Activated CD4-positive, CD25-positive, alpha-beta regulatory T cell treated with anti-CD3 and anti-CD28 coated beads, Interleukin-2, amount 50 U/mL, for 24 hours (primary cell): ENCODE data around the gene PHACTR1.

Experiments used
- ATAC-seq, 2 donors: fragments of 150-1000 bp; cut with Tn5 transposase; one replicate each; pipeline ENCODE4 v1.10.0; 2021; ENCODE audit warnings: mild to moderate bottlenecking in 1 of 2, moderate library complexity in 1 of 2

PHACTR1 gene

DNA sequence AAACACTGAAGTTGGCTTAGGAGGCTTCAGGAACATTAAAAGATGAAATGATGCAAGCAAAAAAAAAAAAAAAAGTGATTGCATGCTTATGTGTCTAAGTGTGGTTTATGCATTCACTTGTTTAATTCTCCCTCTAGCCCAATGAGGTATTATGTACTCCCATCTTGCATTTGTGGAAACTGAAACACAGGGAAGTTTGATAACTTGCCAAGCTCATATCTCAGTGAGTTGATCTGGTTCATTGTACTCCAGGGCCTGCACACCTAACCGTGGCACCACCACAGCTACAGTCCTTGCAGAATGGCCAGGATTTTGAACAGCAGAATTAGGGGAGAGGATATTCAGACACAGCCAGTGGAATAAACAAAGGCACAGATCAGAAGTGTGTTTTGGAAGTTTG, 360.6 kb downstream of the PHACTR1 start:
- no peak for ATAC-seq

DNA sequence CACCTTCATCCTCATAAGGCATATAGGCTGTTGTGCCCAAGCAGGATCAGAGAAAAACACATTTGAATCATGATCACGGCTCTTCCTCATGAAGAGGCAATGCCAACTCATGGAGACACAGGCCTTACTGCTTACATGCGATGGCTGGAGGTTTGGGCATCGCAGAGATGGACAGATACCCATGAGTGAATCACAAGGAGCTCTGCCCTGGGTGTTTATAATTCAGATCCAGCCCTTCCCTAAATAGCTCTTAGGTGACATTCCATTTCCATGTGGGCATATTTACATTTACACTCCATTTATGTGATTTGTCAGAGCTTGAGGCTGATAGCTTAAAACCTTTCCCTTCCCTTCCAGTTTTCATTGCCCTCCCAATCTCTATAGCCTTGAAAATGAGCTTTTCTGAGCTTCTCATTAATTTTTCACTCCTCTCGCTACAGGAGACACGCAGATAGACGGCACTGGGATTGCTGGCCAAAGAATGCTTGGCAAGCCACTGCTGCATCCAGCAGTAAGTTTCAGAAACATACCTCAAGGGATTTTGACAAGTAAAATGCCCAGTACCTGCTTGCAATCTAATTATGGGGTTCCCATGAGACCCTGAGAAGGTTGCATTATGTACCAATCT, 362.6 kb downstream of the PHACTR1 start:
- ATAC-seq: no peak

DNA sequence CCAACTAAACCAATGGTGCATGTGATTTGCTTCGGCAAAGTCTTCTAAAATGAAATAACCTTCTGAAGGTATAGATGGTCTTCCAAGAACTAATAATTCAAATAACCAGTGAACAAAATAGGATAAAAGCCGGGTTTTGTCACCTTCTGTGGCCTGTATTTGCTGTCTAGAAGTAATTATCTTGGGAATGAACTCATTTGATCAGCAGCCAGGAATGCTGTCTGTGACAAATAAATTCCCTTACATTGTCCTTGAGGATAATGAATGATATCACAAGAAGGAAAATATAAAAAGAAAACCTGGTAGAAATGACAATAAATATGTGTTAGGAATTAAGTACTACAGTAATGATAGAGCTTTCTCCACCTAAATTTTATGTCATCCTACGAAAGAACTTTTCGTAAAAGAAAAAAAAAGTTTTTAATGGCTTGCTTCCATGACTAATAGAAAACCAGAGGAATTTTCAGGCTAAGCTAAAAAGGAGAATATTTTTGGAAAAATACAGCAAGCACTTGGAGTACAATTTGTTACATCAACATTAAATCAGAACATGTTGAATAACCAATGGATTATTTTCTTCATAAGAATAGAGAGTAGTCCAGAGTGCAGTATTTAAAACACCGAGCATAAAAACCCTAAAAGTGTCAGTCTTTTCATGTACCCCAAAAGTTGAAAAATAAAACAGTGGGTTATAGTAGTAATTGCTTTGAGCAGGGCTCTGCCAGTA, 364.1 kb downstream of the PHACTR1 start:
- no peak for ATAC-seq

DNA sequence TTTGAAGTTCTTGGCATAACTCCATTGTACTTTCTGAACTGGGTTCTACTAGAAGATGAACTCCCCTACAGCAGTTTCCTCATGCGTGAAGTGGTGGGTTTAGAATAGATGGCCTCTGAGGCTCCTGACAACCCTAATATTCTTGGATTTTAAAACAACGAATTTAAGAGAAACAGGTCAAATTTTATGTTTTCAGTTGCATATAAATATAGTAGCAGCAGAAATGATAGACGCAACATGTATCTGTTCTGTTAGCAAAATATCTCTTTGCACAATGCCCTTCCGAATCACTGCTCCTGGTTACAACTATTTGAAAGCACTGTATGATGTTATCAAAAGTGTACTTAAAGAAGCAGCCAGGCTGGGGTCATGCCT, 364.6 kb downstream of the PHACTR1 start:
- no peak for ATAC-seq

DNA sequence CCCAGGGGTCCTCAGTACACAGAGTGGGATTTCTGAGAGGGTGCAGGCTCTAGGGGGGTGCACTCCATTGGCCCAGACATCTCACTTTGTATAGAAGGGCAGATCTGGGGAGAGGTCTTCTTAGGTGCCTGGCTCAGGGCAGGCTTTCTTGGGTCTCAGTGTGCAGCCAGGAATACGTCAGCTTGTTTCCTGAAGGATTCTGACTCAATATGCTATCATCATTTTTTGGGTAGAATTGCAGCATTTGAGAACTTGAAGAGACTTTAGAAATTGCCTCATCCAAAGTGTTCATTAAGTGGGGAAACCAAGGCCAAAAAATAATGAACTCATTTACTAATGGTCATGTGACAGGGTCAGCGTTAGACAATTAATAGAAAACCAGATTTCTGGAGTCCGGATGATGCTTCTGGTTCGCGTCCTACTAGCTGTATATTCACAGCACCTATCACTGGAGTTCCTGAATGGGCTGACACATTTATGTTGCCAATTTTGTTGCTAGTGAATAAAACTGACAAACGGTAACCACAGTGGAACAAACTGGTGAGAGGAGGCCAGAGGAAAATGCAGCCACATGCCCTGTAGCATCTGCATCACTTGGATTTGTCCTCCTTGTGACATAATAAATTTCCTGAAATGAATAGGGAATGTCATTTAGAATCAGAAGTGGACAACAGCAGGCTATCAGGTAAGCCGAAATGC, 372.9 kb downstream of the PHACTR1 start:
- ATAC-seq: no peak

DNA sequence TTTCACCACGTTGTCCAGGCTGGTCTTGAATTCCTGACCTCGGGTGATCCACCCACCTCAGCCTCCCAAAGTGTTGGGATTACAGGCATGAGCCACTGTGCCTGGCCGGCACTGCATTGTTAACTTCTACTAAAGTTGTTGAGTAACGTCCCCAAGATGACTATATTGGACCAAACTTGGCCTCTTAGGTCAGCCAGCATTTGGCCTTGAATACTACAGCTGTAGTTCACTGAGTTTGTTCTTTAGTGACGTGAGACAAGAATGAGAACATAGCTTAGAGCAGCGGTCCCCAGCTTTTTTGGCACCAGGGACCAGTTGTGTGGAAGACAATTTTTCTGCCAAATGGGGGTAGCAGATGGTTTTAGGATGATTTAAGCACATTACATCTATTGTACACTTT, 374.6 kb downstream of the PHACTR1 start:
- ATAC-seq: no peak

DNA sequence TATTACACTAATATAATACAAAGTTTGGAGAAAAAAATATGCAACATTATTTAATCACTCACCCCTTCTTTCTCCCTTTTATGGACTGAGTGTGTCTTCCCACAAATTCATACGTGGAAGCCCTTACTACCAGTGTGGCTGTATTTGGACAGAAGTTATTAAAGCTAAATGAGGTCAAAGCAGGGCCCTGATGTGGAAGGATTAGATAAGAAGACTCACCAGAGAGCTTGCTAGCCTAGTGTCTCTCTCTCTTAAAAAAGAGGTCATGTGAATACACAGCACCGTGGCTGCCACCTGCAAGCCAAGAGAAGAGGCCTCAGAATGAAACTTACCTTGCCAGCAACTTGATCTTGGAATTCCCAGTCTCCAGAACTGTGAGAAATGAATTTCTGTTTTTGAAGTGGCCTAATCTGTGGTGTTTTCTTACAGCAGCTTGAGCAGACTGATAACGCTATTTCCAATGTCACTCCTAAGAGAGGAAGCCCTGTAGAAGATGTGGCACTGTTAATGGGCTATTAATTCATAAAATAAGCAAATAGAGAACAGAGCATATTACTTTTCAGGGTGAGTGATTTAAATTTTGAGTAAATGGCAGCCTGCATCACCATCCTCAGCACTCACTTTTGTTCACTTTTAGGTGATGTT, 378.3 kb downstream of the PHACTR1 start:
- ATAC-seq: no peak

DNA sequence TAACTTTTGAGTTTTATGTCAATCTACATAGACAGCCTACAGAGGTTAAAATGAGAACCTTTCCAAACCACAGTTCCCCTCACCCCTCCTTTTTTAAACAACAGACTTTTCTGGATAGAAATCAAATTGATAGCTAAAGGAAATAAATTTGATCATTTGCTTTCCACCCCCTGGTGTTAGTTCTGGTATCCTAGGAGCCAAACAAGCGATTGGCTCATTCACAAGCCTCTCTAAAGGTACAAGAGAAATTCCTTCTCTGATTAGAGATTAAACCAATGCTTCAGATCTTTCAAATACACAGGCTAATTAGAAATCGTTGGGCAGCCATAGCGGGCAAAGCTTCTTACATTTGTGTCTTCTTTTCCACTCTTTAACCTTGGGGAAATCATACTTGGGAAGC, 379.5 kb downstream of the PHACTR1 start:
- no peak for ATAC-seq

DNA sequence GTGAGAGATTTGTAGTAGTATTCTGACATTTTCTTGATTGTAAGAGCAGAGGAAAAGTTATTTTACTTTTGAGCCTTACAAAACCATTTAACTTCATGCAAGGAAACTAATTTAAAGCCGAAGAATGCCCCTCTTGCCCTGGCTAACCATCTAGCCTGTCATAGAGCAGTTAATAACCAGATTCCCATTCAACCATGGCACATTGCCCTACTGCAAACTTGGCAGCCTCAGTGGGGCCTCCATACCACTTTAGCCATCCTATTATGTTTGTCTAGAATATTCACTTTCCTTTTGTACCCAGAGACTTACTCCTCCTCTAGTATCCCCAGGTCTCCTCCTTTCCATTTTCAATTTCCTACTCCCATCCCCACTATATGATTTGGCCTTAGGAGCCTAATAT, 380.9 kb downstream of the PHACTR1 start:
- ATAC-seq: no peak

DNA sequence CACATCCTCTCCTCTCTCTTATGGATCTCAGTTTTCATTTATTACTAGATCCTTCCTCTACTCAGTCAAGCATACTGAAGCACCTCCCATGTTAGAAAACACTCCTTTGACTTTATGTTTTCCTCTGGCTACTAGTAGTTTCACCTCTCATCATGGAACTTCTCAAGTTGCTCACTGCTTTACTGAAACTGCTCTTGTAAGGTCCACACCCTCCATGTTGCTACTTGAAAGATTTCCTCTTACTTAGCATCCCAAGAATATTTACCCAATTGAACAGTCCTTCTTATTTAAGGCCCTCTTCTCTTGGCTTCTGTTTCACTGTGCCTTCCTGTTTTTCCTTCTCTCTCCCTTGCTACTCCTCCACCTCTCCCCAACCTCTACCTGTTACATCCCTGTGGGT, 381.4 kb downstream of the PHACTR1 start:
- no peak for ATAC-seq

DNA sequence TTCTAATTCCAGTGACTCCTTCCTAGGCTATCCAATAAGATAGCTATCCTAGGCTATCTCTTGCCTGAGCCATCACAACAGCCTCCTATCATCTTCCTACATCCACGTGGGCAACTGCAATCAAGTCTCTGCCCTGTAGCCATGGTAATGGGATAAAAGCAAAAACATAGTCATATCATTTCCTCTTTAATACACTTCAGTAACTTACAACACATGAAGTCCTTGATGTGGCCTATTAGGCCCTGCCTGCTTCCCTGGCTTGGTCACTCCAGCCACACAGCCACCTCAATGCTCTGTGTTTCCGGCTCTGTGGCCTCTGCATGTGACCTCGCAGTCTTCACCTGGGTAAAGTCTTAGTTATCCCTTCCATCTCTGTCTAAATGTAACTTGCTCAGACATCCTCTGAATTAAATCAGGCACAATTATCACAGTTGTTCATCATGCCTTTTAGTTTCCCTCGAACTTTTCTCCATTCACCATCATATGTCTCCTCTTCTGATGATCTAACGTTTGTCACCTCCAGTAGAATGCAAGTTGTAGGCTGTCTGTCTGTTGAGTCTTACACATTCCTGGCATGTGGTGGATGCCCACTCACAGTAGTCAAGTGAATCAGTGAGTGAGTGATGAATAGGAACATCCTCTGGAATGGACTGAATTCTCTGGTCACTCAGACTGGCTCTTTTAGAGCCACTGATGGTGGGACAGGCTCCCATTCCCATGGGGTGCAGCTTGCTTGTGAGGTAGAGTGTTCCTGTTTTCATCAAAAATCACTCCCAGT, 382.4 kb downstream of the PHACTR1 start:
- ATAC-seq: no peak

DNA sequence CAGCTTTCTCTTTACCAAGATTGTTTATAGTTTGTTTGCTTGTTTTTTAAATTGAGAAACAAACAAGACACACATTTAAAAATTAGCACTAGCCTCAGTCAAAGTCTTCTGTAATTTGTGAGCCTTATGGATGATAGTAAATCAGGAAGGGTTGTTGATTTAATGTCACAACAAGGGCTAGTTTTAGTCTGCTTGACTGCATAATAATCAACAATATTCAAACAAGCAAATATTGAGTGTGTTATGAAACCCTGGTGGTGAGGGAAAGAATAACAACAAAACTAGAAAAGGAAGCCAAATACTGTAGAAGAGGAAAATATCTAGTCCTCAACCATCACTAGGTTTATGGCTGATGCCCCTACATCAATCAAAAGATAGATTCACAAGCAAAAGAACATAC, 383.2 kb downstream of the PHACTR1 start:
- ATAC-seq: no peak

DNA sequence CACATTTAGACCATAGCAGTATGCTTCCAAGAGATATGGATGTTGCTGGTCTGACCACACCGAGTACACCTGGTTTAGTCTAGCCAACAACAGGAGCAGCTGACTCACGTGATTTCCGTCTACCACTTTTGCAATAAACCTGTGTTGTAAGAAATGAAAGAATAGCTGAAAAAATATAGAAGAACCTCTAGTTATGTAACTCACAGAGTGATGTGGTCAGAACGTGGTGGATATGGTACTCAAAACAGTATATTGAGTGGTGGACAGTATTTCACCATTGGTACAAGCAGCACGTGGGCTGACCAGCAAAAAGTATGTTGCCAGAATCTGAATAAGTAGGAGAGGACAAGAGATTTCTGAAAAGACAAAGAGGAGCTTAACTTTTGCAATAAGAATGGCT, 384.8 kb downstream of the PHACTR1 start:
- ATAC-seq: no peak

DNA sequence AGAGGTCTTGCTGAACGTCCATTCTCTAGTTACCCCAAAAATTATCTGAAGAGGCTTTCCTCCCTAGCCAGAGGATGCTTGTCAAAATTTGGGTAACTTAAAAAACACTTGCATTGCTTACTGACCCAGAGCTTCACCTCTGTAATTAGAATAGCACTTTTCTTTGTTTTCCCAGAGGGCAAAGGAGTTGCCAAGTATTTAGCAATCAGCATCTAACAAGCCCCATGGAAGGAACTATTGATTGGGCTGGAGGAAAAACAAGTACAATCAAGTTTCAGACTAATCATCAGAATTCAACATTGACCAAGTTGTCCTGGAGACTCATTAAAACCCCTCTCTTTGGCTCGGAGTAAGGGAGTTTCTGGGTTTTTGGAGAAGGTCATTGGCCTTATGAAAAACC, 385.4 kb downstream of the PHACTR1 start:
- no peak for ATAC-seq

DNA sequence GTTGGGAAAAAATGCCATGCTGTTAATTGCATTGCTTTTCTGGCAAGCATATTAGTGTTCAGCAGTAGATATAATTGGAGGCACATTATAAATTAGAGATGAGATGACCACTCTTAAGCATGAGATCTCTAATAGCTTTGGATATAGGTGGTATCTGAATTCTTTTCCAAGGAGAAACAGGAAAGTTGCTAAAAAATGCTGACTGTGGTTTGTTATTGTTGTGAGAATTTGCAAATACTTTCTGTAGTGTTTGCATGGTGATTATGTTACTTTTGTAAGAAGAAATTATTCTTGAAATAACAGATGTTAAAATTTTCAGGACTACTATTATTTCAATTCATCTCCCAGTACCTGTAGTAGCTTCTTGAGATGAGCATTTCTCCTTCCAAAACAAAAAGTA, 386.6 kb downstream of the PHACTR1 start:
- ATAC-seq: no peak

DNA sequence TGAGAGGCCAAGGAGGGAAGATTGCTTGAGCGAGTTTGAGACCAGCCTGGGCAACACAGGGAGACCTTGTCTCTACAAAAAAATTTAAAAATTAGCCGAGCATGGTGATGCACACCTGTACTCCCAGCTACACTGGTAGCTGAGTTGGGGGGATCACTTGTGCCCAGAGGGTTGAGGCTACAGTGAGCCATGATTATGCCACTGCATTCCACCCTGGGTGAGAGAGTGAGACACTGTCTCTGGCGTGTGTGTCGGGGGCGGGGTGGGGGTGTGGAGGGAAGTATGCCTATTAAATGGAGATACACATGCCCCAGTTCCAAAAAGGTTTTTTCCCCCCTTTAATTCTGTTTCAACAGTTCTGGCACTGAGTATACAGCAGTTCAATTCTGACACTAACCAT, 388.6 kb downstream of the PHACTR1 start:
- no peak for ATAC-seq

DNA sequence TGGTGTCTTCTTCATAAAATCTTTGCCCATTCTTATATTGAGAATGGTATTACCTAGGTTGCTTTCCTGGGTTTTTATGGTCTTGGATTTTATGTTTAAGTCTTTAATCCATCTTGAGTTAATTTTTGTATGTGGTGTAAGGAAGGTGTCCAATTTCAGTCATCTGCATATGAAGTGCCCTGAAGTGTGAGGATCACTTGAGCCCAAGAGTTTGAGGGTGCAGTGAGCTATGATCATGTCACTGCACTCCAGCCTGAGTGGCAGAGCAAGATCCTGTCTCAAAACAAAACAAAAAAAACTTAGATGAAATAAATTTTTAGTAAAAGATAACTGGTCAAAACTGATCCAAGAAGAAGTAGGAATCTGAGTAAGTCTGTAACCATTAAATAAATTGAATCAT, 396.4 kb downstream of the PHACTR1 start:
- ATAC-seq: no peak

DNA sequence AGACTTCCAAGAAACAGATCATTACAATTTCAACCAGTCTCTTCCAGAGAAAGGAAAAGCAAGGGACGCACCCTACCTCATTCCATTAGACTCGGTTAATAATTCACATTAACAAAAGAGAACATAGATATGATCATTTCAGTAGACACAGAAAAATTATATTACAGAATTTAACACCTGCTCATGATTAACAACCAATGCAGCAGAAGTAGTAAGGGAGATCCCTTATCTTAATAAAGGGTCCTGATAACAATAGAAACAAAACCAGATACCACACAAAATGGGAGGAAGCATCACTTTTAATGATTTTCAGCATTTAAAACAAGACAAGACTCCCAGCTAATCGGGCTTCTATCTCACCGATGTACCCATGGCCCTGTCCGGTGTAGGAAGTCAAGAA, 396.8 kb downstream of the PHACTR1 start:
- ATAC-seq: no peak

DNA sequence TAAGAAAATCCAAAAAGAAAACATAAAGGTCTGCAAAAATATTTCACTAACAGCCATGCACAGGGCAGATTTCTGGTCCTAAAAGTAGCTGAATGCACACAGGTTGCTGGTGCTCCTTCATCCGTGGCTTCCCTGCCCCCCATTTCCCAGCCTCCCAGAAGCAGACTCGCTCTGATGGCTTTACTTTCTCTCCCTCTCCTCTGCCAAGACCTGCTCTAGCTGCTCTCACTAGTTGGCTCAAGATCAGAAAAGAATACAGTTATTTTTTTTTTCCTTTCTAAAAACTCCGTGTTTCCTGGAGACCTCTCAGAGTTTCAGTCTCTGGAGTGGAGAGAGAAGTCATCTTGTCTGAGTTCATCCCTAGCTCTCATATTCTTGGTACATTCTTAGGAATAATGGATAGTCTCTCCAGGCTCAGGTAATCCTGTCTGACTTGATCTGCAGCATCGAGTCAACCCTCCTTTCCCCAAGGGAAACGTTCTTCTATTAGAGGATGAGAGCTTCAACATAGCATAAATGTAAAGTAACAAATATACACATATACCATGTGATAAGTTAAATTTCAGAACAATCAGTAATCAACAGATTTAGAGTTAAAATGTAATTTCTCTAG, 397.5 kb downstream of the PHACTR1 start:
- no peak for ATAC-seq

DNA sequence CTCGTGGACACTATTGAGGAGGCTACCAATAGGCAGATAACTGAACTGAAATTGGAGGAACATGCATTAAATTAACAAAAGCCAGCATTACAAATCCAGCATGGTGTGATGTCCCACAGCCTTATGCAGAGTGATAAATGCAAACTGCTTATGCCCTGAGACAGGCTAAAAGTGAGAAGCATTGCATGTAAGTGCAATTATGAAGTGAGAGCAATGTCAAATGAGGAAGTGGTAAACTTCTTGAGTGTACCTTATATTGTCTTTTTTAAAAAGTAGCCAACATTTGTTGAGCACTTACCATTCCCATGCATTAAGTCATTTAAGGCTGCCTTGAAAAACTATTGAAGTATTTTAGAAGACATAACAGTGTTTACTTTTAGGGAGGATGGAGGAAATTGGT, 399.6 kb downstream of the PHACTR1 start:
- ATAC-seq: no peak

DNA sequence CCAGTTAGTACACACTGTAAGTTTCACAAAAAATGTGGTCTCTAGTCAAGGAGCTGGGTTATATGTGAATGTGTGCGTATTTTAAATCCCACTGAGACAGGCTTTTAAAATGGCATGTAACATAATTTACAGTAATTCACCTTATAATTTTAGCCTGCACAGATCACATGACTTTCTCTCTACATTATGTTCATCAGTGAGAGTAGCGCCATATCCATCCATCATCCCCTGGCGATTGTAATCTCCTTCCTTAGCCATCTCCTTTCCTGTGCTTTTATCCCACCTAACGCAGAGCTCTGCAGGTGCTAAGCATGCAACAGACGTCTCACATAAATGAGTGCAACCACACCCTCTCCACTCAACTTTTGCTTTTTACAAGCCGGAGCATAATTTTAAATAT, 401.0 kb downstream of the PHACTR1 start:
- no peak for ATAC-seq

DNA sequence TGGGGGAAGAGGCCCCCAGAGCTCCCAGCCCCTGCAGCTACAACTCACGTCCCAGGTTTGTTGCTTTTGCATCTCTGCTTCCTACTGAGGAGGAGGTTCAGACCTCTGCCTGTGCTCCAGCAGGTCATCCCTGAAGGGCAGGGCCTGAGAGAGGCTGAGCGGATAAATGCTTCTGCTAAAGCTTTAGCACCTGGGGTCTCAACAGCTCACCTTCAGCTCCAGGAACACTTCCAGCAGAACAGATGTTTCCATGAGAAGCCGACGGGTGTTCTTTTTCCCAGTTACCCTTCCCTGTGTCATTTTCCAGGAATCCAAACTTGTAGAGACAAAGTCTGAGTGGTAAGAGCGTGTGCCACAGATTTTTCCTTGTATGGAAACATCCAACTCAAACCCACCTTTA, 403.0 kb downstream of the PHACTR1 start:
- ATAC-seq: no peak
